SU-DHL-6 (cell line): ENCODE results near the gene HHAT.

Source experiments
- H2AFZ ChIP-seq: fragments of 200-600 bp; sonication (generic); 2 replicates; pipeline ENCODE4 v1.6.1; 2014; ENCODE audit warnings: low read depth, mild to moderate bottlenecking, moderate library complexity, mixed read lengths, antibody characterized with exemption, low read length; ENCODE audit not compliant: severe bottlenecking
- H3F3A ChIP-seq: fragments of 200-600 bp; shearing (Covaris generic); 2 replicates; pipeline ENCODE4 v1.6.0; 2016; ENCODE audit warnings: antibody characterized with exemption, mild to moderate bottlenecking; ENCODE audit not compliant: insufficient read depth
- H3K27ac ChIP-seq: fragments of 200-600 bp; sonication (generic); 2 replicates; pipeline ENCODE4 v1.5.1; 2016; ENCODE audit warnings: low read depth, mild to moderate bottlenecking, low read length, moderate library complexity, mixed read lengths
- H3K27me3 ChIP-seq: fragments of 200-600 bp; sonication (generic), shearing (Covaris generic); 2 replicates; pipeline ENCODE4 v1.6.0; 2014; ENCODE audit warnings: mild to moderate bottlenecking, low read length
- H3K36me3 ChIP-seq: fragments of 200-600 bp; sonication (generic); 2 replicates; pipeline ENCODE4 v1.6.1; 2014; ENCODE audit warnings: mild to moderate bottlenecking, low read length, mixed read lengths
- H3K4me2 ChIP-seq: fragments of 300-600, 200-600 bp; shearing (Covaris generic), sonication (generic); 2 replicates; pipeline ENCODE4 v1.6.0; 2014; ENCODE audit warnings: low read length, low read depth, mild to moderate bottlenecking; ENCODE audit not compliant: poor library complexity, severe bottlenecking
- H3K4me3 ChIP-seq: fragments of 200-600 bp; sonication (generic); 2 replicates; pipeline ENCODE4 v1.5.1; 2014; ENCODE audit warnings: antibody characterized with exemption, low read length, mild to moderate bottlenecking, mixed read lengths; ENCODE audit not compliant: insufficient read depth, poor library complexity, severe bottlenecking
- H3K79me2 ChIP-seq: fragments of 200-600 bp; sonication (generic); 2 replicates; pipeline ENCODE4 v1.6.1; 2014; ENCODE audit warnings: mild to moderate bottlenecking, low read length, moderate library complexity; ENCODE audit not compliant: insufficient read depth
- H3K9ac ChIP-seq: fragments of 200-600 bp; sonication (generic); 2 replicates; pipeline ENCODE4 v1.7.0; 2014; ENCODE audit warnings: mild to moderate bottlenecking, low read length
- H3K9me2 ChIP-seq: fragments of 200-600 bp; sonication (generic); replicated peaks from 2 replicates; pipeline ENCODE4 v1.6.1; 2014; ENCODE audit warnings: low read length; ENCODE audit not compliant: insufficient read depth
- H3K9me3 ChIP-seq: fragments of 200-600 bp; sonication (generic); 2 replicates; pipeline ENCODE4 v1.6.1; 2014; ENCODE audit warnings: low read length, mixed read lengths; ENCODE audit not compliant: insufficient read depth
- H4K20me1 ChIP-seq: fragments of 200-600 bp; sonication (generic); 2 replicates; pipeline ENCODE4 v1.6.1; 2014; ENCODE audit warnings: low read depth, mild to moderate bottlenecking, antibody characterized with exemption, low read length, moderate library complexity, mixed read lengths
- EZH2phosphoT487 ChIP-seq: fragments of 200-600 bp; sonication (generic), shearing (Covaris generic); conservative IDR thresholded peaks from 2 replicates; pipeline ENCODE4 v1.6.1; 2018; ENCODE audit warnings: mild to moderate bottlenecking, antibody characterized with exemption, low read length, moderate library complexity, mixed read lengths
- TF ChIP-seq, protein P1 (sequence below): fragments of 200-600 bp; sonication (generic); IDR thresholded peaks from one replicate; pipeline ENCODE4 v1.5.1; 2017; ENCODE audit warnings: antibody characterized with exemption, mild to moderate bottlenecking, low read length, moderate library complexity; ENCODE audit not compliant: insufficient read depth, poor library complexity, severe bottlenecking

HHAT gene

GRCh38 chr1:210688512-210689234 lies 360.0 kb downstream of the HHAT start:
- H2AFZ ChIP-seq = no peak overlapping the region
- H3K9me2 ChIP-seq = no peaks in the 10 kb centered on the region
- TF ChIP-seq, protein P1, sequence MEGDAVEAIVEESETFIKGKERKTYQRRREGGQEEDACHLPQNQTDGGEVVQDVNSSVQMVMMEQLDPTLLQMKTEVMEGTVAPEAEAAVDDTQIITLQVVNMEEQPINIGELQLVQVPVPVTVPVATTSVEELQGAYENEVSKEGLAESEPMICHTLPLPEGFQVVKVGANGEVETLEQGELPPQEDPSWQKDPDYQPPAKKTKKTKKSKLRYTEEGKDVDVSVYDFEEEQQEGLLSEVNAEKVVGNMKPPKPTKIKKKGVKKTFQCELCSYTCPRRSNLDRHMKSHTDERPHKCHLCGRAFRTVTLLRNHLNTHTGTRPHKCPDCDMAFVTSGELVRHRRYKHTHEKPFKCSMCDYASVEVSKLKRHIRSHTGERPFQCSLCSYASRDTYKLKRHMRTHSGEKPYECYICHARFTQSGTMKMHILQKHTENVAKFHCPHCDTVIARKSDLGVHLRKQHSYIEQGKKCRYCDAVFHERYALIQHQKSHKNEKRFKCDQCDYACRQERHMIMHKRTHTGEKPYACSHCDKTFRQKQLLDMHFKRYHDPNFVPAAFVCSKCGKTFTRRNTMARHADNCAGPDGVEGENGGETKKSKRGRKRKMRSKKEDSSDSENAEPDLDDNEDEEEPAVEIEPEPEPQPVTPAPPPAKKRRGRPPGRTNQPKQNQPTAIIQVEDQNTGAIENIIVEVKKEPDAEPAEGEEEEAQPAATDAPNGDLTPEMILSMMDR = no peak
- no peak for TF ChIP-seq EZH2phosphoT487
- H3F3A ChIP-seq = no peaks in the 10 kb centered on the region
- H3K9me3 ChIP-seq = no peaks in the 10 kb centered on the region
- no peak overlapping the region for H3K4me2 ChIP-seq
- no peaks in the 10 kb centered on the region for H3K79me2 ChIP-seq
- H4K20me1 ChIP-seq = no peaks in the 10 kb centered on the region
- no peaks in the 10 kb centered on the region for H3K27me3 ChIP-seq
- no peak overlapping the region for H3K9ac ChIP-seq
- H3K27ac ChIP-seq = no peak overlapping the region
- H3K4me3 ChIP-seq = no peak overlapping the region
- no peaks in the 10 kb centered on the region for H3K36me3 ChIP-seq

GRCh38 chr1:210689826-210690225 lies 361.1 kb downstream of the HHAT start:
- Histone ChIP-seq H3K4me3 (no peak overlapping the region), H4K20me1 (no peaks in the 10 kb centered on the region), H2AFZ (no peak overlapping the region), H3K27me3 (no peaks in the 10 kb centered on the region), H3K9me3 (no peaks in the 10 kb centered on the region), H3F3A (no peaks in the 10 kb centered on the region), H3K9me2 (no peaks in the 10 kb centered on the region), H3K36me3 (no peaks in the 10 kb centered on the region), H3K27ac (no peak overlapping the region), H3K9ac (no peak overlapping the region), H3K4me2 (no peak overlapping the region), H3K79me2 (no peaks in the 10 kb centered on the region)
- no peak for TF ChIP-seq EZH2phosphoT487
- TF ChIP-seq, protein P1 = no peak

DNA sequence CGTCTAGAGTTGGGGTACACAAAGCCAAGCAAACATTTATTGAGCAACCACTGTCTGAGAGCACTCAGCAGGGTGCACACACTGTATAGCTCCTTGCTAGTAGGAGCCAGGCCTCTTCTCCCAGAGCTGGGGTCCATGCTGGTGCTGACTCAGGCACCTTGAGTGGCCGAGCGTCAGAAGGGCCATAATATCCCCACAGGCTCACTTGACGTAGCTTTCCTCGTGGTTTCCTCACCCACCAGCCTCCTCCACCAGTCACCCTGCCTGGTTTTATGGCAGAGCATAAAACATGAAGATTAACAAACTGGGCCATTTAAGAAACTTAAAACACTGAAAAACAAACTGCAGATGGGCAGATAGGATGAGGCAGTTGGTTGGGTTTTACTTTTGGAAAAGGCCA lies 361.5 kb downstream of the HHAT start:
- Histone ChIP-seq H3F3A (no peaks in the 10 kb centered on the region), H3K4me2 (no peak overlapping the region), H3K36me3 (no peaks in the 10 kb centered on the region), H3K27me3 (no peaks in the 10 kb centered on the region), H3K9me3 (no peaks in the 10 kb centered on the region), H4K20me1 (no peaks in the 10 kb centered on the region), H3K79me2 (no peaks in the 10 kb centered on the region), H3K9ac (no peak overlapping the region), H3K9me2 (no peaks in the 10 kb centered on the region), H3K4me3 (no peak overlapping the region), H3K27ac (no peak overlapping the region), H2AFZ (no peak overlapping the region)
- TF ChIP-seq EZH2phosphoT487 = no peak
- TF ChIP-seq, protein P1 = no peak
